DMS114 treated with DMSO at 0.1 percent for 48 hours (cell line): ENCODE data around the gene PTGR1.
"Not testable (repeated sequence)": the region's sequence is repeated elsewhere in the genome, so short reads cannot be mapped to it uniquely, and the experiment has no call there.

ENCODE experiments used
- DNase-seq: peaks from one replicate; lab custom pipeline; 2025; ENCODE audit not compliant: unreplicated experiment; lab: John Stamatoyannopoulos, UW

PTGR1 gene

GRCh38 chr9:111613436-111614040, 14.1 kb upstream of the PTGR1 start:
- DNase-seq = no peak

DNA sequence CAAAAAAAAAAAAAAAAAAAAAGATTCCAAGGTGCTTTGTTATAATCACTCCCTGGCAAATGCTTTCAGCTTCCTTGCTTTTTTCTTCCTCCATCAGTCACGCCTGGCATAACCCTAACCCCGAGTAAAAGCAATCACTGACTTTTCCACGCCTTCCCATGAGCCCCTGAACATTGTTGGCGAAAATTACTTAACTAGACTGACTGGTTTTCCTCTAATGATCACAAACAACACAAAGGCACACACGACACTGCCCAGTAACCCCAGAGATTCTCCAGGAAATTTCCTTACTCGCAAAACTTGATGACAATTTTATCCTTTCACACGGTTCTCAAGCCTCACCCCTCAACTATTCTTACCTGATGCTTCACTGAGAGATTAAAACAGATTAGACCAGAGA, 11.4 kb upstream of the PTGR1 start:
- DNase-seq = no peak

DNA sequence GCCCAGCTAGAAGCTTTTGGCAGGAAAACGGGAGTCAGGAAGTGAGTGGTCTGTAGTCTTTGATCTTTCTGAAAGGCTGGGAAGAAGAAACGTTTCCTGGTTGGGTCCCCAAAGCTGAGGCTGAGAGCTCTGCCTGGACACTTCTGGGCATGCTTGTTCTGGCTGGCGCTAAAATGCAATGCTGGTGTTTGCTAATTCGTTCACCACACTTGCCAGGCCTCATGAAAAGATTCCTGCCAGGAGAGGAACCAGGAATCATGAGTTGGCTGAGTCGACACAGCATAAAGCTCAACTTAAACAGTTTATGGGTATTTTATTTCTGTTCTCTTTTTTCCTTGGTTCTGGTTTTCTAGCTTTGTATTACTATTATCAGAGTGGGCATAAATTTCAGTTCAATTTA, 10.7 kb upstream of the PTGR1 start:
- DNase-seq = no peak

DNA sequence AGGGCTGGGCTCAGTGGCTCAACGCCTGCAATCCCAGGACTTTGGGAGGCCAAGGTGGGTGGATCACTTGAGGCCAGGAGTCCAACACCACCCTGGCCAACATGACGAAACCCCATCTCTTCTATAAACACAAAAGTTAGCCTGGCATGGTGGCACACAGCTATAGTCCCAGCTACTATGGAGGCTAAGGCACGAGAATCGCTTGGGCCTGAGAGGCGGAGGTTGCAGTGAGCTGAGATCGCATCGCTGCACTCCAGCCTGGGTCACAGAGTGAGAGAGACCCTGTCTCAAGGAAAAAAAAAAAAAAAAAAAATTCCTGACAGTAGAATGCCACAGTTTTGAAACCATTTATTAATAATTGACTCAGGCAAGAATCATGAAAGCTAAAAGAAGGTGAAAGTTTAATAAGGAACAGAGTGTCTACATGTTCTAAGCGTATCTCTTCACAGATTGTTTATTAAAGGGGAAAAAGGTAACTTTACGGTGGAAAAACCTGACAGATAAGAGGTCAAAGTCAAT, 5.7 kb upstream of the PTGR1 start:
- DNase-seq = no peak

DNA sequence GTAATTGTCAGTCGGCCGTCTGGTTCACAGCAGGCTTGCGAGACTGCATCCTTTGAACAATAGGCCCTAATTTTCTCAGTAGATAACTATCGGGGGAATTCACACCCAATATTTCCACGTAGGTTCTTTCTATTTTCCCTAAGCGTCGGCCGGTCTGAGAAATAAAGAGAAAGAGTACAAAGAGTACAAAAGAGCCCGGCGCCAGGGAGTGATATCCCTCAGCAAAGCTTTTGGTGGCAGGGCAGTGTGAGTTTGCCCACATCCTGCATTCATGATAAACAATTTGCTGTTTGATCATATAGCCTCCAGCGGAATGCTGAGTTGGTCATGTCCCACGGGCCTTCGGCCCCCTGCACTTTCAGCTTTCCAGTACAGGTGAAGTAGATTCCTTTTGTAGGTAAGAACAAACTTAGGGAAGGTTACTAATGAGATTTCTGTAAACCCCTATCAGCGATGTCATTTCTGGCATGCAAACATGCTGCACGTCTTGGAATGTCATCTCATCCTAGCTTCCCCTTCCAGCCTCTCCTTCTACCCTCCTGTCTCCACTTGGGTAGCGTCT, 4.7 kb upstream of the PTGR1 start:
- DNase-seq = no peak

DNA sequence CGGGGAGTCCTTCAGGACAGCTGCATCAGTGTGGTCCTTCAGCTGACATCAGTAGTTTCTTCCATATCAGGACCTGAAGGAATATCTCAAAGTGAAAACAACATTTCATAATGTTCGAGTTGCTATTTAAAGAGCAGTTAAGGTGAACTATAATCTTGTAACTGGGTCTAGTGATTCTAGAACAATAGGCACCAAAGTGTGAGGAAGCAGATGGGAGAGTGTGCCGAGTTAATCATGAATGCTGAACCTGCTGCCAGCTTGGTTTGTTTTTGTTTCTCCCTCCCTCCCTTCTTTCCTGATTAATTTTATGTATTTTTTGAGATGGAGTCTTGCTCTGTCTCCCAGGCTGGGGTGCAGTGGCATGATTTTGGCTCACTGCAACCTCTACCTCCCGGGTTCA, 3.6 kb upstream of the PTGR1 start:
- no peak for DNase-seq

DNA sequence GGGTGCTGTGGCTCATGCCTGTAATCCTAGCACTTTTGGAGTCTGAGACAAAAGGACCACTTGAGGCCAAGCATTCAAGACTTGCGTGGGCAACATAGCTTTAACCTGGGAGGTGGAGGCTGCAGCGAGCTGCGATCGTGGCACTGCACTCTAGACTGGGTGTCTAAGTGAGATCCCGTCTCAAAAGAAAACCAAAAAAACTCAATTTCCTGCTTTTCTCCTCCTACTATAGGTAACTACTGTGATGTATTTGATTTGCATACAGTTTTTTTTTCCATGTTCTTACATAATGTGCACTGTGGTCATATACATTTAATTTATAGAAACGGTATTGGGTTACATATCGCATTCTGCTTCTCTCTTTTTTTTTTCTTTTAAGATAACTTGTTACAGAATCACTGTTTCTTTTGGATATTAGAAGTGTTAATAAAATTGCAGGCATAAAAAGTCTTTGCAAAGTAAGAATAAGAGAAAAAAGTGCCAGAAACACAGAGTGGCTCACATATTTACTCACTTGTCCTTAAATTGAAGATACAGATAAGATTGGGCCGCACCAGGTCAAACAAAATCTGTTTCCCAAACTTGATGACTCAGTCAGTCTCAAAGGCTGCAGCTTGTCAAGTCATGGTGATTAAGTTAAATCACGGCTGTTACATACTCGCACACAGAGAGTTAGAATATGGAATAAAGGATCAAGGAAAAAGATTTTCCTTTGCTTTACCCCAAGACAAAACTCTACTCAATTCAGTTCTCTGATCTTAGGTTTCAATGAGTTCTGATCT, 2.0 kb upstream of the PTGR1 start:
- DNase-seq = no peak

DNA sequence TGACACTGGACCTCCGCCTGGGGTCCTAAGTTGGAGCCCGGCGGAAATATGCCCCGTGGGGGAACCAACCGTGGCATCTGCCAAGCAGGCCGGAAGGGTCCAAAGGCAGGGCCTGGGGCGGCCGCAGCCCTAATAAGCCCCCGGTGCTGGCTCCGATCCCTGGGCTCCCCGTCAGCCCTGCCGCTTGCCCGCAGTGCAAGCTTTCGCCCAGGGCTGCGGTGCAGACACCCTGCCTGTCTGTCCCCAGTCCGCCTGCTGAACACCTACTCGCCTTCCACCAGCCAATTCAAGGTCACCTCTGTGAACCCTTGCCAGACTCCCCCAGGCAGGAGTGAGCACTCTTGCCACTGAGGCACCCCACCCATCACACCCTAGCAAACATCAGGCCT, 502 bp upstream of the PTGR1 start:
- DNase-seq = no peak

DNA sequence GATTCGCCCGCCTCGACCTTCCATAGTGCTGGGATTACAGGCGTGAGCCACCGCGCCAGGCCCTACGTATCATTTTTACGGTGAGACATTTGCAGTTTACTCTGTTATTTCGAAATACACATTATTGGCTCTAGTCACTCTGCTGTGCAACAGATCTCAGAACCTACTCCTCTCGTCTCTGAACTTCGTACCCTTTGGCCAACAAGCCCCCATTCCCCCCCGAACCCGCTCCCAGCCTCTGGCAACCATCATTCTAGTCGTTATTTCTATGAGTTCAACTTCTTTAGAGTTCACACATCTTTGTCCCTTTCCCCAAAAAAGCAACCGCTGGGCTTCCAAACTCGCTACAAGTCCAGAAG, 735 bp downstream of the PTGR1 start:
- no peak for DNase-seq

- DNase-seq = peak; percentile 15
These were observed 1.4 kb downstream of the PTGR1 start for GRCh38 chr9:111597852-111598732.

DNA sequence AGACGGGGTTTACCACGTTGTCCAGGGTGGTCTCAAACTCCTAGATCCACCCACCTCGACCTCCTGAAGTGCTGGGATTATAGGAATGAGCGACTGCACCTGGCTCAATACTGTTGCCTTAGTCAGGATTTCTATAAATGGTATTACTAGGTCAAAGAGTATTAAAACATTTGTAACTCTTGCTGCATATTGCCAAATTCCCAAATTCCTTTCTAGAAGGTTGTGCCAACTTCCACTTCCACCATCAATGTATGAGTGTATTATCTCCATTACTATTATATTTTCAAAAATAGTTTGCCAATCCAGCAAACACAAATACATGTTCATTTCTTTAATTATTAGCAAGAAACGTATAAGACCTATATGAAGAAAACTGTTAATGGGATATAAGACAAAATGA, 10.6 kb downstream of the PTGR1 start:
- no peak for DNase-seq

DNA sequence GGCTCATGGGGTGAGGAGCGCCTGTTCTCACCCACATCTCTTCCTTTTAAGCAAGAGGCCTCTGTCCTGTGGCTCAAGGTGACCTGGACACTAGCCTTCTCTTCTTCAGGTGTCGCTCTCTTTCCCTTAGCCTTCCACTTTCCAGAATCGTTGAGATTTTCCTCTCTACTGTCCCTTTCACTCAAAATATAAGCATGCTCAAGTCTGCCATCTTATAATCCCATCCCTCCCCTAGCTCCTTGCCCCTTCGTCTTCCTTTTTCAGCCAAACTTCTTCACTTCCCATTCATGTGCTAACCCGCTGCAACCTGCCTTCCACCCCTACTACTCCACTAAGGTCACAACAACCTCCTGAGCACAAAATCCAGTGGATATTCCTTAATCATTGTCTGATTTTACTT, 13.1 kb downstream of the PTGR1 start:
- no peak for DNase-seq

DNA sequence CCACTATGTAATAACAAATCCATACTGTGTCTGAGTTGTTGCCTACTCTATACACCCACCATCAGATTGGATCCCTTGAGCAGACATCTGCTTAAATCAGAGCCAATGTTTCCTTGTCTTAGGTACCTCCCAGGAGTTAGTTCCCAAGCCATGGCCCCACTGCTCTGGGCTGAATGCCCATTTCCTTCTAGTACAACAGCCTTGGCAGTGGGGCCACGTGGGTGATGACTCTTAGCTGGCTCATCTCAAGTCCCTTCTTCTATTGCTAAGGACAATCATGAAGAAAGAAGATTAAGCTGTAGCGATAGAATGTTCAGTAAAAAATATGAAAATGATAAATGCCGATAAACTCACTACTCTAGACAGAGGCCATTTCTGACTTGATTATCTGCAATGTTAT, 16.6 kb downstream of the PTGR1 start:
- DNase-seq = no peak

DNA sequence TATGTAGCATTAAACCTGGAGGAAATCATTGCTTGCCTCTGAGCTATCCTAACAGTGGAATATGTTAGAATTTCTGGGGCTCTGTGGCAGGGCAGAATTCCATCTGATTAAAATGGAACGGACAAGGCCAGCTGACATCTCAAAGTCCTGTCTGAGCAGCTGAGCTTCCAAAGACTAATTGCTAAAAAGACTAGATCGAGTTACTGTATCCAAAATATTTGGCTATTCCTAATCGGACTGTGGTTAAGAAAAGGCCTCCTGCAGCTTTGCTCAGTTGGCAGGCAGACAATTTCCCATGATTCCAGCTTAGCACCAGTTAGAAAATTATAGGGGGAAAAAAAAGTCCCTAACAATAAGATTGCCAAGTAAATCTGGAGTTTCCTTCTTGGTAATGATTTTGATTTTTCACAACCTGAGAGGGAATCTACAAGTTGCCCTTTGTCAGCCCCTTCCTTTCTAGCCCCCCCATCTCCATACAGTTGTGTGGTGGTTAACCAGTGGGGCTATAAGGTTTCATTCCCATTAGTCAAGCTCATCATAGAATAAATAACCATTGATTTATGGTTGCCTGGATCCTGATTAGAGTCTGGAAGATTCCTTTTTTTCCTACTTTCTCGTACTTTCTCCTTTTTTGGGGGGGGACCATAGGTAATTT, 26.4 kb downstream of the PTGR1 start:
- DNase-seq = no peak

DNA sequence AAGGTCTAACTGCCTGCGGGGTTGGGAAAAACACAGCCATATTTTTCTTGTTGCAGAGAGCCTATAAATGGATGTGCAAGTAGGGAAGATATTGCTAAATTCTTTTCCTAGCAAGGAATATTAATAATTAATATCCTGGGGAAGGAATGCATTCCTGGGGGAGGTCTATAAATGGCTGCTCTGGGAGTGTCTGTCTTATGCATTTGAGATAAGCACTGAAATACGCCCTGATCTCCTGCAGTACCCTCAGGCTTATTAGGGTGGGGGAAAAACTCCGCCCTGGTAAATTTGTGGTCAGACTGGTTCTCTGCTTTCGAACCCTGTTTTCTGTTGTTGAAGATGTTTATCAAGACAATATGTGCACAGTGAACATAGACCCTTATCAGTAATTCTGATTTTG, 31.3 kb downstream of the PTGR1 start:
- not testable (repeated sequence) for DNase-seq

DNA sequence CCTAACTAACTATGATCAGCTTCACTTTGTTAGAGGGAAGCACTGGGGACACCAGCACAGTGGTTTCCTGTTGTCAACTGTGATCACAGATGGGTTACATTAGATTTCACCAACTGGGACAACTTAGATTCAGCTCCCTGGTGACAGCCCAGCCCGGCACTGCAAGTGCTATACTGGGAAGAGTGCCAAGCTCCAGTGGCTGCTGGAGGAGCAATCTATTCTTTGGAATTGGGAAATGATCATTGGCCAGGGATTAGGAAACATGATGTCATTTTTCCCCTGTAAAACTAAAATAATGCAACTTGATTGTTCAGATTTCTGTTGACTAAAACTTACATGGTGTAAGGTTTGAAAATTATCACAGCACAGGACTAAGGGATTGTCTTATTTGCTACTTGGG, 33.2 kb downstream of the PTGR1 start:
- DNase-seq = no peak

DNA sequence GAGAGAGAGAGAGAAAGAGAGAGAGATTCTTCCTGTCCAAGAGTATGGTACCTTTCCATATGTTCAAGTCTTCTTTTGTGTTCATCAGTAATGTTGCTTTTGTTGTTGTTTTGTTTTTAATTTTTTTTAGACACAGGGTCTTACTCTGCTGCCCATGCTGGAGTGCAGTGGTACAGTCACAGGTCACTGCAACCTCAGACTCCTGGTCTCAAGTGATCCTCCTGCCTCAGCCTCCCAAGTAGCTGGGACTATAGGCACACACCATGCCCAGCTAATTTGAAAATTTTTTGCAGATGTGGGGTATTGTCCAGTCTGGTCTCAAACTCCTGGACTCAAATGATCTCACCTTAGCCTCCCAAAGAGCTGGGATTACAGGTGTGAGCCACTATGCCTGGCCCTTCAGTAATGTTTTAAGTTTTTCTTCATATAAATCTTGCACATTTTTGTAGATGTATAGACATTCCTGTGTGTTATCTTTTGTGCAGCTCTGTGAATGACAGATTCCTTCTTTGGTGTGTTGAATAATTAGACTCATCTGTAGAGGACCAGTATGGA, 38.2 kb downstream of the PTGR1 start:
- DNase-seq = no peak

GRCh38 chr9:111559000-111559610, 40.3 kb downstream of the PTGR1 start:
- no peak for DNase-seq

- DNase-seq = not testable (repeated sequence)
These were observed 44.0 kb downstream of the PTGR1 start for GRCh38 chr9:111555425-111555824.

DNA sequence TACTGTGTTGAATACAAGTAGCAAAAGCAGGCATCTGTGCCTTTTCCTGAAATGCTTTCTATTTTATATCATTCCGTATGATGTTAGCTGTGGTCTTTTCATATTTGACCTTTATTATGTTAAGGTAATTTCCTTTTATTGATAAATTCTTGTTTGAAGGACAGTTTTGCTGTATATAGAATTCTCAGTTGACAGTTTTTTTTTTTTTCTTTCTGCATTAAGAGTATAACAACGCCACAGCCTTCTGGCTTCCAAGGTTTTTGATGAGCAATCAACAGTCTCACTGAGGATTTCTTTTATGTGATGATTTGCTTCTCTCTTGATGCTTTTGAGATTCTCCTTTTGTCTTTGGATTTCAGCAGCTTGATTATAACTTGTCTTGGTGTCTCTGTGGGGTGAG, 50.8 kb downstream of the PTGR1 start:
- DNase-seq = no peak
